GM18508 (cell line): ENCODE measurements around the gene LPIN1.
"Not testable (repeated sequence)": the region's sequence is repeated elsewhere in the genome, so short reads cannot be mapped to it uniquely, and the experiment has no call there.

Source experiments
- ATAC-seq: cut with Tn5 transposase; IDR thresholded peaks from one replicate; pipeline ENCODE4 v1.9.1; 2021; ENCODE audit warnings: moderate number of reproducible peaks; ENCODE audit not compliant: insufficient read depth, unreplicated experiment

The LPIN1 gene

DNA sequence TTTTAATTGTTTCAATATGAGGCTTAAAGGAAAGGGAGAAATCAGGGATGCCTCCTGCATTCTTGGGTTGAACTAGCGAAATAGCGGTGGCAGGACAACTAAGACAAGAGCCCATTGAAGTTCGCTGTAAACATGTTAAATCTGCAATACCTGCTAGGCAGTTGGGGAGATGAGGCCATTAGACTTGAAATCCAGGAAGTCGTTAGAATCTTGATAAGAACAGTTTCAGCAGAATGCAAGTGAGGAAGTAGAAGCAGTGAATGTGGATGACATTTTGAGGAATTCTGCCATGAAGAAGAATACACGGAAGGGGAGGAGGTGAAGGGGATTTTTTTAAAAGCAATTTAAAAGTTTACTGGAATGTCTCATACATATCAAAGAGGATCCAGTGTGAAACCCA, 109.7 kb downstream of the LPIN1 start:
- no peak for ATAC-seq

DNA sequence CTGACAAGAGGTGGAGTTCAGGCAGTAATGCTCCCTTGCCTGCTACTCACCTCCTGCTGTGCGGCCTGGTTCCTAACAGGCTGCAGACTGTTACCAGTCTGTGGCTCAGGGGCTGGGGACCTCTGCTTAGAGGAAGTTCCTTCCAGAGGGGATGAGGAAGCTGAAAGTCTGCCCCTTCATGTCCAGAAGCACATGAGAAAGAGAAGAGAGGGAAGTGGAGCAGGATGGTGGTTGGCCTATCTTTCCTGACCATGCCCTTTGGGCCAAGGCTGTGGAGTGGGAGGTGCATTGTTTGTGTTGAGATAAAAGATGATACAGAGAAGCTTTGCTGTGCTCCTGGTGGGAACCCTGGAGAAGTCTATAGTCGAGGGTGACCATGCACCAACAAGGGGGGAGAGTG, 112.5 kb downstream of the LPIN1 start:
- no peak for ATAC-seq

DNA sequence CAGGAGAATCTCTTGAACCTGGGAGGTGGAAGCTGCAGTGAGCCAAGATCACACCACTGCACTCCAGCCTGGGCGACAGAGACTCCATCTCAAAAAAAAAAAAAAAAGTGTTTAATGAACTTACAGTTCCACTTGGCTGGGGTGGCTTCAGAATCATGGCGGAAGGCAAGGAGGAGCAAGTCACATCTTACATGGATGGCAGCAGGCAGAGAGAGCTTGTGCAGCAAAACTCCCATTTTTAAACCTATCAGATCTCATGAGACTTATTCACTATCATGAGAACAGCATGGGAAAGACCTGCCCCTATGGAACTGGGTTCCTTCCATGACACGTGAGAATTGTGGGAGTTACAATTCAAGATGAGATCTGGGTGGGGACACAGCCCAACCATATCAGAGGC, 113.5 kb downstream of the LPIN1 start:
- ATAC-seq = not testable (repeated sequence)

DNA sequence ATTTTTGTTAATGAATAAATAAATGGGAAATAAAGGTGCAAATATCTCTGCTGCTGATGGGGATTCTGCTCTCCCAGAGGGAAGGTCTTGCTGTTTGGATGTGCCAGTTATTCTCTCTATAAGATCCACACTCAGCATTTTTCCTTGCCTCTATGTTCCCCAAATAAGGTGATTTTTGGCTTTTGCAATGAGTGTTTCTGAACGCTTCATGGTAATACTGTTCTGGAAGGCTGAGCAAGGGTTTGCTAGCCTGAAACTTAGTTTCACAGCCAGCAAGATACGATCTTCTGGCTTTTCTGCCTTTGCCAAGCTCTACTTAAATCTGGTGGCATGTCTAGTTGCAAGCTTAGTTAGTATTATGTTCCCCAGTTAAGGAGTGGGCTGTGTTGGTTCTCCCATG, 114.6 kb downstream of the LPIN1 start:
- no peak for ATAC-seq

DNA sequence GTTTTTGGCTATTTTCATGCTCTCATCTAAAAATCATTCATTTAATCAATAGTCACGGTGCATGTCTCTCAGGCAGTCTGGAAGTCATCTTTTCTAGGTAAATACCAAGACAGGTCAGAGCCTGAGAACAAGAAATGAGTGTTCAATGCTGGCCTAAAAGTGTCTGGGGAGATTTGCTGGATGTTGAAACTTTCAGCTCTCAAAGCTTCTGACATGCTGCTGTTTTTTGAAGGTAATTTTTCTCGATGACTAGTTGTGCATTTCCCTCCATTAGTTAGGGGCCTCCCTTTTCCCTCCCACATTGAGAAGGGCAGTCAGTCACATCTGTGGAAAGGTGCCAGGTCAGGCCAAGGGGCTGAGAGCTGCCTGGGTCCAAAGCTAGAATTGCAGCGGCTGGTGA, 115.6 kb downstream of the LPIN1 start:
- no peak for ATAC-seq

DNA sequence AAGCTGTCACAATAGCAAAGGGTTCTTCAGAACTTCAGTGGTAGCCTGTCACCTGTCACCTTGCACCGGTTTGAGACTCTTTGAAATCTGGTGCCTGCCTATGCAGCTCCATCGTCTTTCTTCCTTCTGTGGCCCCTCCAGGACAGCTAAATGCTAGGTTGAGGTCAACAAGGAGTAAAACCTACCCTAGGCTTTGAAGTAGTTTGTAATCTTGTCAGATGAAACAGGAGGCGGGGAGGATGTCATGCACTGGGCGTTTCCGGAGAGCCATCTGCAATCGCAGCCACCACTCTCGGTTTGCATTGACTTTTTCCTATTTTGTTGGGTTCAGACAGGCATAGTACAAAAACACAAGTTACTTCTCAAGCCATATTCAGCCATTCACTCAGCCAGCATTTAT, 116.7 kb downstream of the LPIN1 start:
- ATAC-seq = no peak

DNA sequence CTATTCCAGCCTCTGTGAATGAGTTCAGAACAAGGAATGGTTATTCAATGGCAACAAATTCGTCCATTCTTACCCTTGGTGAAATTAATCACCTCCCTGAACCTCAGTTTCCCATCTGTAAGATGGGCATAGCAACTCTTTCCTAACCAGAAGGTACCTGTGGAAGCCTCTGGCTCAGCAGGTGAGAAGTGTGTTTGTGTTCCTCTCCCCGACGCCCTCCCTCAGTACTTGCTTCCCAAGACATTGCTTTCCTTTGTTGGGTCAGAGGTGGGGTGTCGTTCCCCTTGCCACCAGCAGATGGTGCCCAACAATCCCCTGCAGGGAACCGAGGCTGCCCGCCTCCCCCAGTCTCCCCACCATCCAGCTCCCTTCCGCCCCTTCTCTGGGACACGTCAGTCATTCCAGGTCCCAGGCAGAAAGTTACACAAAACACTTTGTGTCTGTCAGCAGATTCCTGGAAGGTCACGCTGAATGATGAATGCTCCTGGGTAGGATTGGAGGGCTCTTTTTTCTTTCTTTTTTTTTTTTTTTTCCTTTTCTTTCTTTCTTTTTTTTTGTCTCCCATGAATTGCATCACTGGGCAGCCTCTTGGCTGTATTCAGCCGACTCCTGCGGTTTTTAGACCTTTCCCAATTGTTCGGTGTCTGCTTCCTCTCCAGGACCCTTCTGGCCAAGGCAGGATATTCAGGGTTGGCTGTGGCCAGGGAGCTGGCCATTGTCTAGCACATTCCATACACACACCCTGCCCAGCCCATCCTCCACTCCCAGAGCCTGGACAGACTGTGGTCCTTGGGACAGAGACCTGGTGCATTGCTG, 117.3 kb downstream of the LPIN1 start:
- ATAC-seq = no peak

DNA sequence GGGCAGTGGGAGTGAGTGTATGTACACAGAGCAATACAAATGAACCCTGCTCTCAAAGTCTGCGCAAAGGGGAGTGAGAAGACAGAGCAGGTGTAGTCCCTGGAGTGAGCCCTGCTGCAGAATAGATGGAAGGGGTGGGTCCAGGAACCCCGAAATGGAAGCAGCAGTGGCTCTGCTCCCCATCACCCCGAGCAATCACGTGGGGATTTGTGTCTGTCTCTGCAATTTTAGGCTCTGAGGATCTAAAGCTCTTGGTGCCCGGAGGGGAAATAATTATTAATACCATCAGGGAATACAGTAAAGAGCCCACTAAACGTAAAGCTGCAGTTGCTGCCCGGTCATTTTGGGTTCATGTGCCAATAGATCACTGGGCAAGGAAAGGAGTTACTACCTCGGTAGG, 118.3 kb downstream of the LPIN1 start:
- no peak for ATAC-seq

DNA sequence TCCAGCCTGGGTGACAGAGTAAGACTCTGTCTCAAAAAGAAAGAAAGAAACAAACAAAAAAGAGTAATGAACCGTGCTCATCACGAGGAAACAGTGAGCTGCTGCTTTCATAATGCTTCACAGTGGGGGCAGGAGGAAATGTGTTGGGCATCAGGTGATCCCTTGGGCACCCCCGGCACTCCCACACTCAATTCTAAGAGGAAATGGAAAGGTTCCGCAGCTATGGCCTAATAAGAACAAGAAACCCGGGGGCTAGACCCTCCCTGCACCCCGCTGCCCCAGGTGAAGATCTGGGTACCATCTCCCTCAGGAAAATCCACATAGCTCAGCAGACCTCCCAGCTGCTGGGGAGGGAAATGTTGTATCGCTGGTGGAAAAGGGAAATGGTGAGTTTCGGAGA, 118.9 kb downstream of the LPIN1 start:
- ATAC-seq = no peak

DNA sequence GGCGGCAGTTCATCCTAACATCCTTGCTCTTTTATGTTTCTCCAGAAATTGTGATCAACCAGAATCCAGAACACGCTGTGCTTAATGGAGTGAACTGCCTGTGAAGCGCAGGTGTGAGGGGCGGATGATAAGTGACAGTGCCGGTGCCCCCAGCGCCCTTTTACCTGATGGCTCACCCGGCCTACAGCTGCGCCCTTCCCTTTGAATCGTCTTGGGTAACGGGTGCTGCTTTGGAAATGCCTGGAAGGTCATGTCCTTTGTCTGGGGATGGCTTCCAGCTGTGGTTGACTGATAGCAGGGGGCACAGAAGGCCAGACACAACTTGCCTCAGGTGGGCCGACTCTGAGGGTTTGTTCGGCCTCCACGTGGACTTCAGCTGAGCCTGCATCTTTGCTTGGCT, 119.4 kb downstream of the LPIN1 start:
- ATAC-seq = no peak

DNA sequence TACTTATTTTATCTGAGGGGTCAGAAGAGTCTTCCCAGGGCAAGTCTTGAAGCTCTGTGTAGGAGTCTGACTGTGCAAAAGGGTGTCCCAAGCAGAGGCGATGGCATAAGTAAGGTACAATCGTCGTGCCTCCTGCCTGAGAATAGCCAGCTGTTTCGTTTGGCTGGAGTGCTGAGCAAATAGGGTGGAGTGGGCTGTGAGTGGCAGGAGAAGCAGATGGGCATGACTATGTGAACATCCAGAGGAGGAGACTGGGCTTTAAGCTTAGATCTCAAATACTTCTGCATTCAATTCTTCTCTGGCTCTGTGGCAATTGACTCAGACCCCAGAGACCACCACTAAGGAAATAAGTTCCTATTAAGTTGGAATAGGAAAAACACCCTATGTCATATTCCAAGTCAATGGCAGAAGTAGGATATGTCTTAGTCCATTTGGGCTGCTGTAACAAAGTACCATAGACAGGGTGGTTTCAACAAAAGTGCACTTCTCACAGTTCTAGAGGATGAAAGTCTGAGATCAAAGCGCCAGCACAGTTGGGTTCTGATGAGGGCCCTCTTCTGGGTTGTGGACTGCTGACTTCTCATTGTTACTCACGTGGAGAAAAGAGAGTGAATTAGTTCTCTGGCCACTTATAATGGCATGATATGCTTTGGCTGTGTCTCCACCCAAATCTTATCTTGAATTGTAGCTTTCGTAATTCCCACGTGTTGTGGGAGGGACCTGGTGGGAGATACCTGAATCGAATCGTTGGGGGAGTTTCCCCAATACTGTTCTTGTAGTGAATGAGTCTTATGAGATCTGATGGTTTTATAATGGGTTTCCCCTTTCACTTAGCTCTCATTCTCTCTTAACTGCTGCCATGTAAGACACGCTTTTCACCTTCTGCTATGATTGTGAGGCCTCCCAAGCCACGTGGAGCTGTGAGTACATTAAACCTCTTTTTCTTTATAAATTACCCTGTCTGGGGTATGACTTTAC, 120.2 kb downstream of the LPIN1 start:
- peak; percentile 41 for ATAC-seq

DNA sequence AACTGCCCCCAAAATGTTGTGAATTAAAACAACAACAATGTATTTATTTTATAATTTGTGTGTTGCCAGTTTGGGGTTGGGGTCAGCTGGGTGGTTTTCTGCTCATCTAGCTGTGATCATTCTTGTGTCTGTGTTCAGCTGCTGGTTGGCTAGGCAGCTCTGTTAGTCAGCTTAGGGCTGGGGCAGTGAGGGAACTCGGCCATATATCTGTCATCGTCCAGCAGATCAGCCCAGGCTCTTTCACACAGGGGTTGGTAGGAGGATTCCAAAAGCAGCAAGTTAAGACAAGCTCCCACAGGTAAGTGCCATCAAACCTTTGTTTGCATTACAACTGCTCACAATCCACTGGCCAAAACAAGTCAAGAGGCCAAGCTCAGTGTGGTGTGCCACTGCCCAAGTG, 121.5 kb downstream of the LPIN1 start:
- ATAC-seq = no peak

DNA sequence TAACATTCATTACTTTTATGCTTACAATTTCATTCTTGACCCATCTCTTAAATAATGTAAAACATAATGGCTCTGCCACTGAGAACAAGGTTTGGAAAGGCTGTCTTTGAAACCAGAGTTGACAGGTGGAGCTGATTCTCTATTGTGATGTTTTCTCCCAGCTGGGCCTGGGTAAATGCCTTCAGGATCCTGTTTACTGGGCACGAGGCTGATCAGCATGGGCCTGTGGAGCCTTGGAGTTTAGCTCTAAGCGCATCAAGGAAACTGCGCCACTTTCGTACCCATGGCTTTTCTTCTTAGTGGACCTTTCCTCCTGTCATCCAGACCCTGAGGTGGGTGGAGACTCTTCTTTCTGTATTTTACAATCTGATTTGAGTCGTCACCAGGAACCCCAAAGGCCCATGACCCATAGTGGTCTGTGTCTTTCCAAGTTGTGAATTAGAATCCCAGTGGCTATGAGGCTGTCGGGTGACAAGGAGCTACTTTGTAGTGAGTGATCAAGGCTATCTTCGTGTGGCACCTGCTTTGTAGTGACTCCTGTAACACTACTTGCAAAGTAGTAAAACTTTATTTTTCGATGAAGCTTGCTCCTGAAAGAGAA, 123.1 kb downstream of the LPIN1 start:
- no peak for ATAC-seq

DNA sequence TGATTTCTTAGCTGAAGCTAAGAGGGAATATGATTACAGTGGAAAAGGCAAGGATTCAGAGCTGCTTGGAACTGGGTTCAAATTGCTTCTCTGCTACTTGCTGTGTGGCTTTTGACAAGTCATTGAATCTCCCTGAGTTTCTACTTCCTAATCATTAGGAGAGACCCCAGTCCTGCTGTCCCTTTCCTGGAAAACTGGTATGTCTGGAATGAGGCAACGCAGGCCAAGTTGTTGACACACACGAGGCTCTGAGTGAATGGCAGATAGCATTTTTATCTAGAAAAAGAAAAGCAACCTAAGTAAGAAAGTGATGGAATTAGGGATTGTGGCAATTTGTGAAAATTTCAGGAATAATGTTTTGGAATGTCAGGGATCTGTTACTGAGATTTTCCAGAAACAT, 123.6 kb downstream of the LPIN1 start:
- no peak for ATAC-seq

DNA sequence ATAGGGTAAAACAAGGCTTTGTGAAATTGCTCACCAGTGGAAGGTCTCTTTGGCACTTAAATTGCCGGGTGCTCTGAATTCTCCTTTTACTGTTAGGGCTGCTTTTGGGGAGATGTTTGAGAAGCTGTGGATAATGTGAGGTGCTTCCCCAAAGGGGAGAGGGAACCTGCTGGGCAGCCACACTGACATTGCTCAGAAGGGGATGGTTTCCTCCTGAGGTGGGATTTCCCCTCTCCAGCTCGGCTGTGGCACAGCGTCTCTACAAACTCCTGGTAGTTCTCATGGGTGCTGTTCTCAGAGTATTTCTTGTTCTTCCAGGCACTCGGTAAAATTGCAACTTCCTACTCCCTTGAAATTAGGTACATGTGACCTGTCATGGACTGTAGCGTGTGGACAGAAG, 124.2 kb downstream of the LPIN1 start:
- no peak for ATAC-seq

DNA sequence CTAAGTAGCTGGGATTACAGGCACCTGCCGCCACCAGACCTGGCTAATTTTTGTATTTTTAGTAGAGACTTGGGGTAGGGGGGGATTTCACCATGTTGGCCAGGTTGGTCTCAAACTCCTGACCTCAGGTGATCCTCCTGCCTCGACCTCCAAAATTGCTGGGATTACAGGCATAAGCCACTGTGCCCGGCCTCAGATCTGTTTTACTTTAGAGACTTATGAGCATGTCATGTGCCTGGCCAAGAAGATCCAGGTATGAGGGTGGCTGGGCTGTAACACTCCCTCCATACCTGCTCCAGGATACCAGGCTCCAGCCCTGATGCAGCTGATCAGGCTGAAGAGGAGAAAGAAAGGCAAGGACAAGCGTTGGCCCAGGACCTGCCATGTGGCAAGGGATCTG, 125.0 kb downstream of the LPIN1 start:
- ATAC-seq = no peak

DNA sequence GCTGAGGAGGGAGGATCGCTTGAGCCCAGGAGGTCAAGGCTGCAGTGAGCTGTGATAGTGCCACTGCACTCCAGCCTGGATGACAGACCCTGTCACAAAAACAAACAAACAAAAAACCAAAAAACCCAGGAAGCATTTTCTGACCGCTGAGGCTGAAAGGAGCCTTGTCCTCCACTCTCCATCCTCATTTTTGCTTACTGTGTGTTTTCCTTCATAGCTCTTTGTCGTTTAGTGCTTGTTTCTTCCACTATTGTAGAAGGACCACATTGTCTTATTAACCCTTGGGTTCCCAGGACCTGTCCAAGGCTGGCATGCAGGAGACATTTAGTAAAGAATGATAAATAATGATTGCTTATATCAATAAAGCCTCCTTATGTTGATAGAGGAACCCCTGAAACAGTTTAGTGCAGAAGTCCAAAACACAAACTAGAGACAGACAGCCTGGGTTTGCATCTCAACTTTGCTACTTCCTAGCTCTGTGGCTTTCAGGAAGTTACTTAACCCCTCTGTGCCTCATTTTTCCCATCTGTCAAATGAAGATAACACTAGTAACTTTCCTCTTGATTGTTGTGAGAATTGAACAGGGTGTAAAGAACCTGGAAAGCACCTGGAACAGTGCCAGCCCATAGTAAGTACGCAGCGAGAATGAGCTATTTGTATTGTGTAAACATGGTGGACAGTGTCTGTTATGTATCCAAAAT, 126.0 kb downstream of the LPIN1 start:
- no peak for ATAC-seq

DNA sequence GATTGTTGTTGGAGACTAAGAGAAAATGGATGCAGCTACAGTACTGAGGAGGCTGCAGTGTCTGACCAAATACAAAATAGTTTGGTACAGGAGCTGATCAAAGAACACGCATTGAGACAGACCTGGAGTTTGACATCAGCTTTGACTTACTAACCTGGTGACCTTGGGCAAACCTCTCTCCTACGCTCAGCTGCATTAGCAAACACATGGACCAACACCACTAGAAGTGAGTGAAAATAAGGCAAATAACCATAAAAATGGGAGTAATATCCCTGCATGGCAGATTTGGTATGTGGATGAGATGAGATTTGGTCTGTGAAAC, 126.5 kb downstream of the LPIN1 start:
- ATAC-seq = no peak

DNA sequence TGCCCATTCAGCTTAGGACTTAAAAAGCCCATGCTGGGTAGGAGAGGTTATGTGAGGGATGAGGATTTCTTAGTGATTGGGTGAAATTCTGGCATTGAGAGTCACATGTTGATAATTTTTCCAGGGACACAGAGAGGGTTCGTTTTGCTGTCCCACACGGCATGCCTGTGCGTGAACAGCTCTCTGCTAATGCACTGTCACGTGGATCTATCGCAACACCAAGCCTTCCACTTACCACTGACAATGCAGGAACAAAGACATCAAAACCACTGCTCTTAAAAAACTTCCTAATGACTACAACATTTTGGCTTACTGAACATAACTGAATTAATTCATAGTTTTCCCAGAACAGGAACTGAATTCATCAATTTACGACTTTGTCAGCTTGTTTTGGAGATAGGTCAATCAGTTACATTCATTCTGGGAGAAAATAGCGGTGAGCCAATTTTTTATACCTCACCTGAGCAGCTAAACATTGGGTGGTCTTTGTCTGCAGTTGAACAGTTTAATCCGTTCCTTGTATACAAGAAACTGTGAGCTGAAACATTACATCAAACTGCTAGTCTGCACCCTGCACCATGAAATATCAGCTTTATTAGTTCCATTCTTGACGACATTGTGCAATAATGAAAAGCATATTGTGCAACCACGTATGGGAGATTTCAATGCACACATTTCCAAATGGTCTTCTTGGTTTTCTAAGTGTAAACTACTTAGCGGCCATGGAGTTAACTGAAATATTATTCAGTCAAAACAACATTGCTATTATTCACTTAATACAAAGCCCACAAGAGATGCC, 127.1 kb downstream of the LPIN1 start:
- ATAC-seq = no peak

DNA sequence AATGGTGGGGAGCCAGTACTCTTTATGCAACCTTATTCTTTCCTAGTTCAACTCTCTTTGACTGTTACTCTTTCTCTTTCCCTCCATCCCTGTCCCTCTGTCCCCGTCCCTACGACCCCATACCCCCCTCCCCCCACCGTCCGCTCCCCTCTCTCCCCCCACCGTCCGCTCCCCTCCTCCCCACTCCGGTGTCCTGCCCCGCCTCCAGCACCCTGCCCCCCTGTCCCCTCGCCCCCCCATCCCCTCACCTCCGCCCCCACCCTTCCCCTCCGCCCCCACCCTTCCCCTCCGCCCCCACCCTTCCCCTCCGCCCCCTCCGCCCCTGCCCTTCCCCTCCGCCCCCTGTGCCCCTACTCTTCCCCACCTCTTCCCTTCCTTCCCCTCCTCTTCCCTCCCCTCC, 128.4 kb downstream of the LPIN1 start:
- no peak for ATAC-seq
